Spinal cord (tissue), 10 donors: Measurements from ENCODE around the gene SCUBE1. TPM values are rescaled to one million over a fixed set of nuclear protein-coding genes. Genes with fewer than 3 reads are reported as not detected.

Experiments used
- DNase-seq, 6 donors: peaks; one replicate each; pipeline versions ENCODE4 v3.0.0 to v3.0.0-alpha.2; 2013 to 2015; ENCODE audit warnings: low spot score in 6 of 6, low read depth in 4 of 6
- H3K27ac ChIP-seq: one replicate; pipeline ENCODE4 v1.5.1; 2013; ENCODE audit warnings: low read depth, low read length, control low read depth
- H3K27me3 ChIP-seq: one replicate; pipeline ENCODE4 v1.6.1; 2013; ENCODE audit warnings: low read length; ENCODE audit not compliant: control insufficient read depth, insufficient read depth
- H3K36me3 ChIP-seq: one replicate; pipeline ENCODE4 v1.6.1; 2013; ENCODE audit warnings: low read length; ENCODE audit not compliant: control insufficient read depth, insufficient read depth
- H3K4me1 ChIP-seq: one replicate; pipeline ENCODE4 v1.6.1; 2013; ENCODE audit warnings: low read length; ENCODE audit not compliant: control insufficient read depth, insufficient read depth
- H3K4me3 ChIP-seq: one replicate; pipeline ENCODE4 v1.5.1; 2013; ENCODE audit warnings: low read depth, low read length, control low read depth
- H3K9me3 ChIP-seq: one replicate; pipeline ENCODE4 v1.6.1; 2013; ENCODE audit warnings: low read length; ENCODE audit not compliant: control insufficient read depth, insufficient read depth
- WGBS: methylation state at CpG from one replicate; pipeline ENCODE4 v1.1.5; 2013; ENCODE audit warnings: missing lambda C conversion rate; ENCODE audit not compliant: insufficient coverage; 5-methylcytosine and 5-hydroxymethylcytosine counted together
- polyA plus RNA-seq, 2 donors: library from polyadenylated mRNA; unstranded; fragments of 120-200 nt; gene quantifications; one replicate each; pipeline ENCODE4 v1.2.1, GENCODE V29; 2013; ENCODE audit not compliant: insufficient read length in 2 of 2
- total RNA-seq, 2 donors: library from RNA; depleted of rRNA in 1 of 2; stranded (reverse); fragments of 120-200 nt in 1 of 2; fragments of >200 nt in 1 of 2; gene quantifications; one replicate each; pipeline versions ENCODE4 v1.2.3 to v1.2.4, GENCODE V29; 2013 to 2014
- donor health status: healthy.

The SCUBE1 gene
- total and polyA plus RNA-seq, 4 donors: 5.3 to 13.1 (median 10.6) TPM

DNA sequence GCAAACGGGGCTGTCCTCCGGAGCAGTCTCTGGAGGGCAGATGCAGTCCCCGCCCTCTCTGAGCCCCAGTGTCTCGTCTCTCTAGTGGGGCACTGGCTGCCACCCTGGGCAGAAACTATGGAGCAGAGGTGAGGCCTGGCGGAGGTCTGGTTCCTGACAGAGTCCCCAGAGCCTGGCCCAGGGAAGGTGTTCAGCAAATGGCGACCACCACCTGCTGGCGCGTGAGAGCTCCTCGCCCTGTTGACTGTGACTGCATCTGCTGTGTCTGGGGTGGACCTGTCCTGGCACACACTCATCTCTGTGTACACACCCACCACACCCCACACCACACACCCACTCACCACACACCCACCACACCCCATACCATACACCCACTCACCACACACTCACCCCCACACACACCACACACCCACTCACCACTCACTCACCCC, 137.9 kb downstream of the SCUBE1 start:
- H3K4me1 ChIP-seq: peaks cover 4% of the 10 kb centered on the region
- no peak overlapping the region for H3K4me3 ChIP-seq
- H3K9me3 ChIP-seq: no peaks in the 10 kb centered on the region
- no peak overlapping the region for H3K27ac ChIP-seq
- H3K27me3 ChIP-seq: no peaks in the 10 kb centered on the region
- 91% methylated on average over 9 of the region's 9 CpGs for WGBS
- peaks cover 22% of the 10 kb centered on the region for H3K36me3 ChIP-seq
- no peak for DNase-seq

DNA sequence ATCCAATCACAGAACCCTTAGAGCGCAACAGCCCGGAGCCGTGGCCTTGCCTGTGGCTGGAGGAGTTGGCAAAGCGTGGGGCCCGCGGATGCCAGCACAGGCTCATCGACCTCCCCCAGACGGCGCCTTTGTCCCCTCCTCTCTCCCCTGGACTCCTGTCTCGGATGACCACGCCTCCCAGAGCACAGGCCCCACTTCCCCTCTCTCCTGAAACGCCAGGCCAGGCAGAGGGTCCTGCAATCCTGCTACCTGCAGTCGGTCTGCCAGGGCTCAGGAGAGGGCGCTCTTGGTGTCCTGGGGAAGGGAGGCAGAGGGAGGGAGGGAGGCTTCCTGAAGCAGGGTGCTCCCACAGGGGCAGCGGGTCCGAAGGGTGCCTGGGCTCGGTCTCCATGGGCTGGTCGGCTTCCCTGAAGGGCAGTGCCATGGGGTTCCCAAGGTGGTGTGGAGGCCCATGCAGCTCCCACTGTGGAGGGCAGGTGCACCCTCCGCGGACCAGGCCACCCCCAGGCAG, 139.6 kb downstream of the SCUBE1 start:
- Histone ChIP-seq H3K27me3 (no peaks in the 10 kb centered on the region), H3K27ac (no peak overlapping the region)

DNA sequence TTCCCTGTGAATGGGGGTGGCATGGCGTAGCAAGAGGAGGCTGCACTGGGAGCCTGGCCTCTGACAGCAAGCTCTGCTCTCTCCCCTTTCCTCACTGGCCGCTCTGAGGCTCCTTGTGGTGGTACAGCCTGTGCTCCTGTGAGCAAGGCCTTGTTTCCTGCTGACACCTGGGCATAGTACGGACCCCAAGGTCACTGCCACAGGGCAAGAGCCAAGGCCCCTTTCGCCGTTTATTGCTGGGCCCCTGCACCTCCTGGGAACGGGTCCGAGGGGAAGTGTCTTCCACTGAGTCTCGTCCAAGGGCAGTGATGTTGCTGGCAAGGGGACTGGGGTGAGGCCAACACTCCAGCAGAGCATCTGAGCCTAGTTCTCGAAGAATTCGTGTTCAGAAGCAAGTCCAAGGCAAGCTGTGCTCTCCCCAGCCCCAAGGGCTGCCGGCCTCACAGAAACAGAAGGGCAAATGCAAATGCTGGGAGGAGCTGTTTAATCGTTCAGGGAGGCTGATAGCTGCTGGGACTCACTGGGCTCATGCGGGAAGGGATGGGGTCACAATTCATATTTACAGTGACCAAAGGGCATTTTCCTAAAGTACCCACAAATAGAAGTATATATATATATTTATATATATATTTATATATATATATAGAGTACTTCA, 140.3 kb downstream of the SCUBE1 start:
- peaks cover 8% of the 10 kb centered on the region for H3K4me1 ChIP-seq
- DNase-seq: no peak
- H3K9me3 ChIP-seq: no peaks in the 10 kb centered on the region
- 75% methylated on average over 11 of the region's 13 CpGs for WGBS
- peaks cover 13% of the 10 kb centered on the region for H3K36me3 ChIP-seq
- no peak overlapping the region for H3K27ac ChIP-seq
- H3K4me3 ChIP-seq: no peak overlapping the region
- no peaks in the 10 kb centered on the region for H3K27me3 ChIP-seq

More for the DNA sequence above, 139.6 kb downstream of the SCUBE1 start:
- H3K9me3 ChIP-seq: no peaks in the 10 kb centered on the region
- DNase-seq: no peak
- H3K4me1 ChIP-seq: peaks cover 4% of the 10 kb centered on the region
- peaks cover 13% of the 10 kb centered on the region for H3K36me3 ChIP-seq
- no peak overlapping the region for H3K4me3 ChIP-seq
- 67% methylated on average over 14 of the region's 20 CpGs for WGBS

DNA sequence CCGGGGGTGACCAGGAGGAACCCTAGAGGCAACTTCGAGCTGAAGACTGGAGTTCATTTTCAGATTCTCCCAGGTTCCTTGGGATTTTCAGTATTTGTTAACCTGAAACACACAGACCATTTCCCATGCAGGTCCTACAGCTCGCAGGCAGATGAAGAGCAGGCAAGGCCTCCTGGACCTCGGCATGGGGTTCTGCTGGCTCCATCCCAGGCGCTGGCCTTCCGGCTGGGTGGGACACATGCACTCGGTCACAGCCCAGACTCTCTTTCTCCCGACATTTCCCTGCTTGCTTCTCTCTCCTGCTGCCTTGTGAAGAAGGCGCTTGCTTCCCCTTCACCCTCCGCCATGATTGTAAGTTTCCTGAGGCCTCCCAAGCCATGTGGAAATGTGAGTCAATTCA, 140.8 kb downstream of the SCUBE1 start:
- H3K9me3 ChIP-seq: no peaks in the 10 kb centered on the region
- no peak for DNase-seq
- no peak overlapping the region for H3K27ac ChIP-seq
- peaks cover 11% of the 10 kb centered on the region for H3K36me3 ChIP-seq
- H3K4me1 ChIP-seq: peaks cover 12% of the 10 kb centered on the region
- H3K4me3 ChIP-seq: no peak overlapping the region
- no peaks in the 10 kb centered on the region for H3K27me3 ChIP-seq
- 88% methylated on average over 6 of the region's 10 CpGs for WGBS

DNA sequence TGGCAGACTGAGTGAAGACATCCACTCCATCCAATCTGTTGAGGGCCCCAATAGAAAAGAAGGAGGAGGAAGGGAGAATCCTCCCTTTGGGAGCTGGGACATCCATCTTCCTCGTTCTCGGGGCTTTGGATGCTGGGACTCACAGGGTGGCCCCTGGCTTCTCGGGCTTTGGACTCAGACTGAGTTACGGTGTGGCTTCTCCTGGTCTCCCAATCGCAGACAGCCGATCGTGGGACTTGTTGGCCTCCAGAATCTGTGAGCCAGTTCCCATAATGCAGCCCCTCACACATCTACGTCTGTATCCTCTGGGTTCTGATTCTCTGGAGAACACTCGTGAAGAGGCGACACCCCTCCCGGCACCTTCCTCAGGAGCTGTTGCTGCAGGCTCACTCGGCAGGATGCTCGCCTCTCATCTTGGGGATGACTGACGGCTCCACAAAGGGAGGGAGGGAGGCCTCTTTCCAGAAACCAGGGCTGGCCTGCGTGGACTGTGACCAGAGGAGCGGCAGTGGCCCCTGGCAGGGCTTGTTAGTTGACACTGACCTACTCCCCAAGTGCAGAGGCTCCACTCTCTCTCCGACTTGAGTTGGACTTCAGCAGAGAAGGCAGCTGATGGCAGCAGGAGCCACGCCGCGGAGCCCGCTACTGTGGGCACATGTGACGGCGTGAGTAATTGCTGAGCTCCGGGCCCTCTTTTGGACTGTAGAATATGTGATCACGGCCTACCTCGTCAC, 141.5 kb downstream of the SCUBE1 start:
- Histone ChIP-seq H3K27me3 (no peaks in the 10 kb centered on the region), H3K27ac (no peak overlapping the region), H3K9me3 (no peaks in the 10 kb centered on the region), H3K36me3 (peaks cover 8% of the 10 kb centered on the region), H3K4me1 (peaks cover 10% of the 10 kb centered on the region), H3K4me3 (no peak overlapping the region)
- no peak for DNase-seq
- 89% methylated on average over 23 of the region's 26 CpGs for WGBS

DNA sequence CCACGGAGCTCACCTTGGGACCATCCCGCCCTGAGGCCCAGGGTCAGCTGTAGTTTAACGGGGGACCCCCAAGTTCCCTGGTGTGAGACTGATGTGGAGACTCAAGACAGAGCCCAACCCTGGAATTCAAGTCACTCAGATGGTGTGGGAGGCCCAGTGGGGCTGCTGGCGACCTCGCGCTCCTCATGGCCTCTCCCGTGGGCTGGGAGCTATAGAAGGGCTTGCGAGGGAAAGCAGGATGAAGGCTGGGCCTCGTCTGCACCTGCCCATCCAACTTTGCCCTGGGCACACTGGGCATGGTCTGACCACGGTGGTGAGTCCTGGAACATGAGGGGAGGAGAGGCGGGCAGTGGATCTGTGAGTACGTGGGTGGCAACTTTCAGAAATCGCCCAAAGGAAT, 142.6 kb downstream of the SCUBE1 start:
- Histone ChIP-seq H3K27me3 (no peaks in the 10 kb centered on the region), H3K4me1 (peaks cover 10% of the 10 kb centered on the region), H3K4me3 (no peak overlapping the region), H3K27ac (no peak overlapping the region), H3K36me3 (peaks cover 6% of the 10 kb centered on the region), H3K9me3 (no peaks in the 10 kb centered on the region)
- no peak for DNase-seq
- 86% methylated on average over 11 of the region's 13 CpGs for WGBS

DNA sequence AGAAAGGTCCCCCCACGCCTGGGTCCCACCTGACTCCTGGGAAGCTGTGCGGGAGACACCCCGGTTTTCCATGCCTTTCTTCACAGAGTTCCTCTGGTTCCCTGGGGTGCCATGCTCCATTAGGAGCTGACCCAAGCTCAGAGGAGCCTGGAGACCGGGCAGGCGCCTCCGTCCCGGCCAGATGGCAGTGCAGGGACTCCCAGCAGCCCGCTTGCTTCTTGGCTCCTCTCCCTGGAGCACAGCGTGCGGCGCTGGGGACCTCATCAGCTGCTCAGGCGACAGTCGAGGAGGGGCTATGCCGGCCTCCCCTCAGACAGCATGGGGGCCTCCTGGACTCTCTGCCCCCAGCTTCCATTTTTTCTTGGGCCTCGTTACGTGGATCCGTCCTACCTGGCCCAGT, 143.1 kb downstream of the SCUBE1 start:
- Histone ChIP-seq H3K4me3 (no peak overlapping the region), H3K9me3 (no peaks in the 10 kb centered on the region), H3K27ac (no peak overlapping the region), H3K4me1 (peaks cover 10% of the 10 kb centered on the region), H3K27me3 (no peaks in the 10 kb centered on the region), H3K36me3 (peaks cover 6% of the 10 kb centered on the region)
- DNase-seq: no peak
- WGBS: 79% methylated on average over 17 of the region's 17 CpGs

DNA sequence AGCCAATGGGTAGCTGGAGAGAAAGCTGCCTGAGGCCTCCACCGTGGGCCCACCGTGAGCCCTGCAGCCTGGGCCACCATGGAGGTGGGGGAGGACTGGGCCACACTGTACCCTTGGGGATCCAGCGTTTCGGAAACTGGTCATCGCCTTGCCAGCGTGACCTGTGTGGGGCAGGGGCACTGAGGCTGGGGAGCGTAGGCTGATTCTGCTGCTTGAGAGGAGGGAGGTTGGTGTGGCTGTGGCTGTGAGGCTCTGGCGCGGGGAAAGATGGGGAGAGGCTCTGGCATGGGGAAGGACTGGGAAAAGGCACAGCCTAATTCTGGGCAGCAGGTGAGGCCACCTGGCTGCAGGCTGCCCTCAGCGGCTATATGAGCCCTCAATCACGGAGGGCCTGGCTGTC, 143.6 kb downstream of the SCUBE1 start:
- Histone ChIP-seq H3K27ac (no peak overlapping the region), H3K36me3 (peaks cover 6% of the 10 kb centered on the region), H3K4me3 (no peak overlapping the region), H3K9me3 (no peaks in the 10 kb centered on the region), H3K27me3 (no peaks in the 10 kb centered on the region), H3K4me1 (peaks cover 10% of the 10 kb centered on the region)
- no peak for DNase-seq
- WGBS: 94% methylated on average over 11 of the region's 11 CpGs

DNA sequence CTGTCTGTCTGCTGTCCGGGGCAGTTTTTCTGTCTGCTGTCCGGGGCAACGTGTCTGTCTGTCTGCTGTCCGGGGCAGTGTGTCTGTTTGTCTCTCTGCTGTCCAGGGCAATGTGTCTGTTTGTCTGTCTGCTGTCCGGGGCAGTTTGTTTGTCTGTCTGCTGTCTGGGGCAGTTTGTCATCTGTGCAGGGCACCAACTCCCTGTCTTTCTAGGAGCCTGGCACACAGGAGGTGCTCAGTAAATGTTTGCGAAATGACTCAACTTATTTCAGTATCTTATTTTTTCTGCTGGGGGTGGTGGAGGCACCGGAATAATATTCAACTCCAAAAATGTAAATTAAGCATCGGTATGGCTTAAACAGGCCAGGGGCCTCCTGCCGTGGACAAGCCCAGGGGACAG, 144.2 kb downstream of the SCUBE1 start:
- H3K36me3 ChIP-seq: peaks cover 6% of the 10 kb centered on the region
- no peak overlapping the region for H3K27ac ChIP-seq
- H3K4me3 ChIP-seq: no peak overlapping the region
- H3K27me3 ChIP-seq: no peaks in the 10 kb centered on the region
- DNase-seq: no peak
- WGBS: 81% methylated on average over 6 of the region's 9 CpGs
- peaks cover 10% of the 10 kb centered on the region for H3K4me1 ChIP-seq
- no peaks in the 10 kb centered on the region for H3K9me3 ChIP-seq

DNA sequence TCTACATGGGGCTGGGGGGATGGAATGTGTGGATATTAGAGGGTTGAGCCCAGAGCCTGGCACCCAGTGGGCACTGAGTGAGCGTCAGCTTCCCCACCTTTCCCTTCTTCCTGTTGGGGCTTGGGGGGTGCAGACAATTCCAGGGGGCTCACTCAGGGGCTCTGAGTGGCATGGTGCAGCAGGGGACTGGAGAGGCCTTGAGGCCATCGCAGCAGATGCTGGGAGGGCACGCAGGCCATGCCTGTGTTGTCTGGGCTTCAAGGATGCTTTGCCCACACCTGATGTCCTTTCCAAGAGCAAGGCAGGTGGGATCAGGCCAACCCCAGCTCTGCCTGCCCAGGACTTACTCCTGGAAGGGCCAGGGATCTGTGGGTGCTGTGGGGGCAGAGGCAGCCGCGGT, 145.0 kb downstream of the SCUBE1 start:
- 95% methylated on average over 5 of the region's 5 CpGs for WGBS
- no peak overlapping the region for H3K4me3 ChIP-seq
- H3K27ac ChIP-seq: no peak overlapping the region
- H3K27me3 ChIP-seq: no peaks in the 10 kb centered on the region
- no peak for DNase-seq
- no peaks in the 10 kb centered on the region for H3K36me3 ChIP-seq
- H3K4me1 ChIP-seq: peaks cover 10% of the 10 kb centered on the region
- no peaks in the 10 kb centered on the region for H3K9me3 ChIP-seq
